GM12892 (cell line): ENCODE data around the gene JAKMIP1.

Source experiments
- DNase-seq: peaks from one replicate; pipeline ENCODE4 v3.0.0; 2011; ENCODE audit not compliant: insufficient read length
- FAIRE-seq: peaks from 2 replicates; lab custom pipeline; 2011; peaks lifted over from hg19 to GRCh38; lab: Jason Lieb, UNC
- POLR2A ChIP-seq: IDR thresholded peaks from 2 replicates; pipeline ENCODE4 v1.6.1; 2011; ENCODE audit warnings: low read depth, low read length, control low read depth
- POLR2AphosphoS5 ChIP-seq: IDR thresholded peaks from 2 replicates; pipeline ENCODE4 v1.6.1; 2011; ENCODE audit warnings: low read depth, low read length, control low read depth
- TAF1 ChIP-seq: IDR thresholded peaks from 2 replicates; pipeline ENCODE4 v1.6.1; 2011; ENCODE audit warnings: low read depth, mild to moderate bottlenecking, control low read depth, low read length, borderline replicate concordance

The JAKMIP1 gene

DNA sequence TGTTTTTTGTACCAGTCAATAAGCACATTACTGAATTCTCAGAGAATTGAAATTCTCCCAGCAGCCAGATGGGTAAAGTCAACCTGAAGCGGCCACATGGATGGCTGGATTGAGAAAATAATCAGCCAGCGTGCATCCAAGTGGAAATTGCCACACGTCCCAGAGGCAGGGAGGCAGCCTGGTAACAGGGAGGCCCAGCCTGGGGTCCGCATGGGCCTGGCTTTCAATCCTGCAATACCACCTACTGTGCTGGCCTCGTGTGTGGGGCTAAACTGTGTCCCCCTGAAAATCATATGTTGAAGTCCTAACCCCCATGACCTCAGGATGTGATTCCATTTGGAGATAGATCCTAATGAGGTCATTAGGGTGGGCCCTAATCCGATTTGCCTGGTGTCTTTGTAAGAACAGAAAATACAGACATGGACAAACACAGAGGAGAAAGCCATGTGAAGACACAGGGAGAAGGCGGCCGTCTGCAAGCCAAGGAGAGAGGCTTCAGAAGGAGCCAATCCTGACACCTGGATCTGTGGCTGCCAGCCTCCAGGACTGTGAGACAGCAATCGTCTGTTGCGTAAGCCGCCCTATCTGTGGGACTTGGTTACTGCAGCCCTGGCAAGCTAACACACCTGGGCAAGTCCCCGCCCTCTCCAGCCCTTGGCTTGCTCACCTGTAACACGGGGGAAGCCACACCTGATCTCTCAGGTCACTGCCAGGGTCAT lies 90.3 kb downstream of the JAKMIP1 start:
- FAIRE-seq (no peak), DNase-seq (no peak)
- no peak for TF ChIP-seq POLR2AphosphoS5
- no peak for TF ChIP-seq POLR2A
- TF ChIP-seq TAF1 = no peak

DNA sequence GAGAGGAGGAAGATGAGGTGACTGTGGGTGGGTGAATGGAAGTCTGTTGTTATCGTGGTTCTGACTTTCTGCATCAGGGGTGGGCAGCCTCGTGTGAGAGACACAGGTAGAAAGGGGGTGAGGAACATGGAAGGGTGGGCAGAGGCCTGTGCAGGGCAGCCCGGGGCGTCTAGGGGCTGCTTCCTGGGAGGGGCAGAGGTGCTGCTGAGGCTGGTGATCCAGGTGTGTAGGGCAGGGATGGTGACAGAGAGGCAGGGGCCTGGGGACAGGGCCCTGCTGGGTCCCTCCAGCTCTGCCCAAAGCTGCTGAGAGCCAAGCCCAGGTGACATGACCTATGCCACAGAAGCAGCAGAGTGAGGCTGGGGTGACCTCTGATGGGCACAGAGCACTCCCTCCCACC lies 92.5 kb downstream of the JAKMIP1 start:
- TF ChIP-seq TAF1 (no peak), POLR2AphosphoS5 (no peak), POLR2A (no peak)

DNA sequence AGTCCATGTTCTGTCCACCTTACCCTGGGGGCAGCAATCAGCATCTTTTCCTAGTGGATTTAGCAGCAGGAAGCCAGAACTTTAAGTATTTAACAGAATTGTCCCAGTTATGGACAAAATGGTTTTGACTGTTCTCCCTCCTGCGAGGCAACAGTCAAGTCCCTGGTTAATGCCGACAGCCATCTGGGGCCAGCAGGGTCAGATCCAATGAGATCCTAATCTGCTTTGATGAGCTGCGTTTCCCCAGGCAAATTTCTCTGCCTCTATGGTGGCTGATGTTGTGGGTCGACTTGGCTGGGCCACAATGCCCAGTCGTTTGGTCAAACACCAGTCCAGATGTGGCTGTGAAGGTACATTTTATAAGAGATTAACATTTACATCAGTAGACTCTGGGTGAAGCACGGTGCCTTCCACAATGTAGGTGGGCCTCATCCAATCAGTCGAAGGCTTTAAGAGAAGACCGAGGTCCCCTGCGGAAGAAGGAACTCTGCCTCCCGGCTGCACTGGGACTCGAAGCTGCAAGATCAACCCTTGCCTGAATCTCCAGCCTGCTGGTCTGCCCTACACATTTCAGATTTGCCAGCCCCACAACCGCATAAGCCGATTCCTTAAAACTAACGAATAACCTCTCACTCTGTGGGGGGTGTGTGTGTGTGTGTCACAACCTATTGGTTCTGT lies 93.1 kb downstream of the JAKMIP1 start:
- DNase-seq (no peak), FAIRE-seq (no peak)

More for the DNA sequence above, 92.5 kb downstream of the JAKMIP1 start:
- DNase-seq = no peak
- FAIRE-seq = no peak

DNA sequence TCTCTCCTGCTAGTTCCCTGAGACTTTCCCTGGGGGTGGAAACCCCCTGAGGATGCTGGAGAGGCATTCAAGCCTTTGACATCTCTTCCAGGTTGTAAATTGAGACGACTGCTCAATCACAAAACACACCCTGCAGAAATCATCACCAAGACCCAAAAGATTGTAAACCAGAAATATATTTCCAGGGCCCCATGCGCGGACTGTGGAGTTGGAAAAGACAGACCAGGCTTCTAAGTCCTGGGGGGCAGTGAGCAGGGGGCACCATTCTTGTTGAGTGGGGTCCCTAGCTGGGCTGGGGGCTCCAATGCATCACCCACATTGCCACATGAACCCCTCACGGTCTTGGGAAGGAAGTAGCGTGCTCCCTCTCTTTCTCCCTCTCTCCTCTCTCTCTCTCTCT lies 94.2 kb downstream of the JAKMIP1 start:
- FAIRE-seq (no peak), DNase-seq (no peak)
- no peak for TF ChIP-seq POLR2AphosphoS5
- no peak for TF ChIP-seq POLR2A
- no peak for TF ChIP-seq TAF1

More for the DNA sequence above, 93.1 kb downstream of the JAKMIP1 start:
- TF ChIP-seq POLR2A = no peak
- TF ChIP-seq POLR2AphosphoS5 = no peak
- TF ChIP-seq TAF1 = no peak

DNA sequence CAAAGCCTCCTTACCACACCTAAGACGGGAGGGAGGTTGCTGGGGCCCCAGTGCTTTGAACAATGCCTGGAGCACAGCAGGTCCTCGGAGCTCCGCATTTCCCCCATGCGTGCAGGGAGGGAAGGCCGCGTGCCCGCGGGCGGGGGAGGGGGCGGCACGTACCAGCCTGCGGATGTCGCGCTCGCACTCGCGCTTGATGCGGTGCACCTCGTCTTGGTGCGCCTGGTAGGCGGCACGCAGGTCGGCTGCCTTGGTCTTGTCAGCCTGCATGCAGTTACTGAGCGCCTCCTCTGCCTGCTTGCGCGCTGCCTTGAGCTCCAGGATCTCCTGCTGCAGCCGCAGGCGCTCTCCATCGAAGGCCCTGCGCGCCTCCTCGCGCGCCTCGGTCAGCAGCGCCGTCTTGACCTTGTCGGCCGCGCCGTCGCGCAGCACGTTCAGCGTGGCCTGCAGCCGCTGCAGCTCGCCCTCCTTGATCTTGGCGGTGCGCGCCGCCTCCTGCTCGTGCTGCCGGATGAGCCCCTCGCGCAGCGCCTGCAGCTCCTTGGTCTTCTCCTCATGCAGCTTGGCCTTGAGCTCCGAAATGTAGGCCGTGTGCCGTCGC lies 94.9 kb downstream of the JAKMIP1 start:
- DNase-seq (no peak), FAIRE-seq (no peak)
- TF ChIP-seq TAF1 (no peak), POLR2AphosphoS5 (no peak), POLR2A (no peak)

- DNase-seq = no peak
- FAIRE-seq = no peak
- no peak for TF ChIP-seq POLR2AphosphoS5
- no peak for TF ChIP-seq TAF1
- no peak for TF ChIP-seq POLR2A
Observed at GRCh38 chr4:6104541-6105130, 95.7 kb downstream of the JAKMIP1 start.

DNA sequence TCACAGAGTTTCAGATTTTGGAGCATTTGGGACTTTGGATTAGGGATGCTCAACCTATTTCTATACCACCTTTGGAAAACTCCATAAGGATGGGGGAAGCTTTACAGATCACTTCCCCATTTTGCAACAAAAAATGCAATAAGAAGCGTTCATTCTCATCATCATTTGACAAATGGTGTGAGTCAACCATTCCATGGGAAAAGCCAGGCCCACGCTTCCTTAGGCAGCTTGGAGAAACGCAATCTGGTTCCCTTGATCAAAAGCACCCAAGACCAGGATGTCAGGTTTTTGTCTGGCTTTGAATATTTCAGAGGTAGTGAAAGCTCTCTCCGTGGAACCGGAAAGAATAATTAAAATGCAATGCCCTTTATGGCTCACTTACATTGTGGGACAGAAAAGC lies 102.8 kb downstream of the JAKMIP1 start:
- TF ChIP-seq POLR2A = no peak
- TF ChIP-seq POLR2AphosphoS5 = no peak
- TF ChIP-seq TAF1 = no peak
- FAIRE-seq = no peak
- no peak for DNase-seq

DNA sequence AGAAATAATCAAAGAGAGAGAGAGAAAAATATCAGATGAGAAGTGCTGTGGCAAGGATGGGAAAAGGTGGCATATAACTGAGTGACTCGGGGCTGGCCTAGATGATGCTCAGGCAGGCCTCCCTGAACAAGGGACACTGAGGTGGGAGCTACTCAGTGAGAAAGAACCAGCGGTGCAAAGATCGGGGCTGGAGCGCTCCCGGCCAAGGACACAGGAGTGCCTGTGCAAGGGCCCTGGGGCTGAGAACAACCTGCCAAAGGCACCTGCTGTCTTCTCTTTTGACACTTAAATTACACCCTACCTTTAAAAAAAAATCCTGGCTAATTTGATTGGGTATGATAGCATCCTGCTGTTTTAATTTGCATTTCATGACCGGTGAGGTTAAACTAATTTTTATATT lies 104.5 kb downstream of the JAKMIP1 start:
- FAIRE-seq (no peak), DNase-seq (no peak)
- TF ChIP-seq POLR2A = no peak
- no peak for TF ChIP-seq POLR2AphosphoS5
- TF ChIP-seq TAF1 = no peak

DNA sequence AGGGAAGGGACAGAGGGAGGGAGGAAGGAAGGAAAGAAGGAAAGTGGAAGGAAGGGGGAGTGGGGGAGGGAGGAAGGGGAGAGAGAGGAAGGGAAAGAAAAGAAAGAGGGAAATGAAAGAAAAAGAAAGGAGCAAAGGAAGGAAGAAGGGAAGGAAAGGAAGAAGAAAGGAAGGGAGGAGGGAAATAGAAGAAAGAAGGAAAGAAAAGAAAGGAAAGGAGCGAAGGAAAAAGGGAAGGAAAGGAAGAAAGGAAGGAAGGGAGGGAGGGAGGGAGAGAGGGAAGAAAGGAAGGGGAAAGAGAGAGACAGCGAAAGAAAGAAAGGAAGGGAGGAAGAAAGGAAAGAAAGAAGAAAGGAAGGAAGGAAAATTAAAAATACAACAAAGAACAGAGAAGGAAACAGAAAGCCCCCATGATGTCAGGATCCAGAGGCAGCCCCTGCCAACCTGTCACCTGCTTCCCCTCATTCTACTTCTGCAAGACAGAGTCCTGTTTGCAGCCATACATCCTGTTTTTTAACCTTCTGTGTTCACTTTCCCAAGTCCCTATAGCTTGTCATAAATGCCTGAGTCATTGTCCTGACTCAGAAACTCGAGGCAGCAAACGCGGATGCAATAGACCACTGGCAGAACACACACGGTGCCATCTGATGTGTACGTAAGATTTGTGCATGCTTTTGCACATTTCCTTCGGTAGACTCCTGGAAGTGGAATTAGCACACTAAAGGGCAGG lies 105.2 kb downstream of the JAKMIP1 start:
- no peak for DNase-seq
- no peak for TF ChIP-seq POLR2AphosphoS5

DNA sequence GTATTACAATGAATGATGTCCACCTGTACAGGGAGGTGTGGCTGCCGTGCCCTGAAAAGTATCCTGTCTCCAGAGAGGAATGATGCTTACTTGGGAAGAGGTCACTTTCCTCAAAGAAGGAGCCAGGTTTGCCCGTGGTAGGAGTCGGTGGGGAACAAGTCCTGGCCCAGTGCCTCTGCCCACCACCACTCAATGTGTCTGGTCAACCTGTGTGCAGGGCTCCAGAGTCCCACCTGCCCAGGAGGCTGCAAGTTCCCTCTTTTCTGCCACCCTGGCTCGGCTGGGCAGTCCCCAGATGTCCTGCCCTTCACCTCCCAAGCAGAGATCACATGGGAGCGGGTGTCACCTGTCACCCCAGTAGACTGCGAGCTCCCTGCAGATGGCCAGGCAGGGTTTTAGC lies 106.7 kb downstream of the JAKMIP1 start:
- FAIRE-seq (no peak), DNase-seq (no peak)
- TF ChIP-seq POLR2AphosphoS5 (no peak), TAF1 (no peak), POLR2A (no peak)

More for the DNA sequence above, 105.2 kb downstream of the JAKMIP1 start:
- FAIRE-seq = no peak

- DNase-seq = no peak
Observed at GRCh38 chr4:6092971-6093370, 107.4 kb downstream of the JAKMIP1 start.

More at GRCh38 chr4:6092971-6093370, 107.4 kb downstream of the JAKMIP1 start:
- FAIRE-seq = no peak
- no peak for TF ChIP-seq POLR2AphosphoS5
- no peak for TF ChIP-seq POLR2A
- no peak for TF ChIP-seq TAF1
